Measurements from ENCODE around the gene CCDC148.

DNA sequence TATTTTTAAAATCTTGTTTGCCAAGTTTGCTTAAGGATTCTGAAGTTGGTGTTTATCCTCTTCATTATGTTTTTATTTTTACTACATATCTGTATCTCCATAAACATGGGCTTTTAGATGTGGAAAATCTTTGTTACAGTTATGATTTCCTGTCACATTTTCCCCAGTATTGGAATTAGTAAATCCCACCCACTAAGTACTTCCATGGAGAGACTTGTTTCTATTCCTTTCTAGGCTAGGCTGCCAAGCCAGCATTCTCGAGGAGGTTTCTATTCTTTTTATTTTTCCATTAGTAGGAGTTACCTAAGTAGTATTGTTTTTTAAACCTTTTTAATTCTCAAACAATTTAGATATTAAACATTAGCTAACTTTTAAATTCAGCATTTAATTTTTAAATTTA, 22.3 kb upstream of the CCDC148 start:
- TF ChIP-seq POLR2A (IDR thresholded peaks at IDR 0.05) = no peak
- TF ChIP-seq, protein P1, sequence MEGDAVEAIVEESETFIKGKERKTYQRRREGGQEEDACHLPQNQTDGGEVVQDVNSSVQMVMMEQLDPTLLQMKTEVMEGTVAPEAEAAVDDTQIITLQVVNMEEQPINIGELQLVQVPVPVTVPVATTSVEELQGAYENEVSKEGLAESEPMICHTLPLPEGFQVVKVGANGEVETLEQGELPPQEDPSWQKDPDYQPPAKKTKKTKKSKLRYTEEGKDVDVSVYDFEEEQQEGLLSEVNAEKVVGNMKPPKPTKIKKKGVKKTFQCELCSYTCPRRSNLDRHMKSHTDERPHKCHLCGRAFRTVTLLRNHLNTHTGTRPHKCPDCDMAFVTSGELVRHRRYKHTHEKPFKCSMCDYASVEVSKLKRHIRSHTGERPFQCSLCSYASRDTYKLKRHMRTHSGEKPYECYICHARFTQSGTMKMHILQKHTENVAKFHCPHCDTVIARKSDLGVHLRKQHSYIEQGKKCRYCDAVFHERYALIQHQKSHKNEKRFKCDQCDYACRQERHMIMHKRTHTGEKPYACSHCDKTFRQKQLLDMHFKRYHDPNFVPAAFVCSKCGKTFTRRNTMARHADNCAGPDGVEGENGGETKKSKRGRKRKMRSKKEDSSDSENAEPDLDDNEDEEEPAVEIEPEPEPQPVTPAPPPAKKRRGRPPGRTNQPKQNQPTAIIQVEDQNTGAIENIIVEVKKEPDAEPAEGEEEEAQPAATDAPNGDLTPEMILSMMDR (IDR thresholded peaks at IDR 0.05) = no peak

All from Peyer's patch (tissue), 4 donors.